Brain microvascular endothelial cell (primary cell): Measurements from ENCODE around the gene FGF22.

Experiments used
- DNase-seq: peaks from one replicate; pipeline ENCODE4 v3.0.0-alpha.2; 2020
- H3K27ac ChIP-seq: fragments of 250-450 bp; sonication (Bioruptor Pico); 2 replicates; pipeline ENCODE4 v1.5.1; 2020; ENCODE audit warnings: mild to moderate bottlenecking, moderate library complexity
- H3K27me3 ChIP-seq: fragments of 250-450 bp; sonication (Bioruptor Pico); replicated peaks from 2 replicates; pipeline ENCODE4 v1.5.1; 2020; ENCODE audit warnings: mild to moderate bottlenecking
- H3K36me3 ChIP-seq: fragments of 250-450 bp; sonication (Bioruptor Pico); replicated peaks from 2 replicates; pipeline ENCODE4 v1.5.1; 2020; ENCODE audit warnings: mild to moderate bottlenecking
- H3K4me3 ChIP-seq: 2 replicates; pipeline ENCODE4 v1.5.1; 2011; ENCODE audit warnings: low read depth, mild to moderate bottlenecking, control low read depth, low read length, moderate library complexity
- CTCF ChIP-seq: IDR thresholded peaks from 2 replicates; pipeline ENCODE4 v1.5.1; 2011; ENCODE audit warnings: low read depth, mild to moderate bottlenecking, moderate library complexity, low read length, control low read depth, inconsistent platforms; ENCODE audit errors: missing control alignments
- in situ Hi-C: cut with HindIII; loops from 2 replicates; pipeline ENCODE4 v1.10.0; 2017; ENCODE audit warnings: low sequenced_read_pairs, low pct_ligation_motif_present

FGF22 gene

GRCh38 chr19:639253-640160, at the start of gene FGF22:
FGF22 (plus strand) TSS chr19:639879; CDS start chr19:639926, 47 bp downstream.
- Histone ChIP-seq H3K27ac (no peak within 1 kb of the TSS), H3K4me3 (peak within 1 kb of the TSS; percentile 48), H3K36me3 (peaks cover 1% of the 10 kb centered on the region), H3K27me3 (no peaks in the 10 kb centered on the region)
- in situ Hi-C loops, result no loop called here
- DNase-seq, result peak; percentile 80
- no peak for TF ChIP-seq CTCF

- in situ Hi-C loops, result no loop called here
- H3K36me3 ChIP-seq, result no peaks in the 10 kb centered on the region
- TF ChIP-seq CTCF, result no peak
- H3K4me3 ChIP-seq, result peak overlapping the region; percentile 20
- DNase-seq, result no peak
- H3K27me3 ChIP-seq, result no peaks in the 10 kb centered on the region
- H3K27ac ChIP-seq, result no peak overlapping the region
Observed at GRCh38 chr19:590396-590745, 49.3 kb upstream of the FGF22 start.

- Histone ChIP-seq H3K36me3 (no peaks in the 10 kb centered on the region), H3K27me3 (no peaks in the 10 kb centered on the region), H3K4me3 (no peak overlapping the region), H3K27ac (no peak overlapping the region)
- no peak for DNase-seq
- TF ChIP-seq CTCF, result no peak
- in situ Hi-C loops, result no loop called here
Observed at GRCh38 chr19:590750-591098, 49.0 kb upstream of the FGF22 start.

GRCh38 chr19:591099-591958, 48.4 kb upstream of the FGF22 start:
- Histone ChIP-seq H3K27me3 (no peaks in the 10 kb centered on the region), H3K4me3 (peak overlapping the region; percentile 3), H3K27ac (no peak overlapping the region), H3K36me3 (no peaks in the 10 kb centered on the region)
- TF ChIP-seq CTCF, result no peak
- in situ Hi-C loops, result no loop called here
- DNase-seq, result no peak

- no peak for TF ChIP-seq CTCF
- H3K4me3 ChIP-seq, result no peak overlapping the region
- H3K27me3 ChIP-seq, result no peaks in the 10 kb centered on the region
- H3K36me3 ChIP-seq, result no peaks in the 10 kb centered on the region
- no peak for DNase-seq
- in situ Hi-C loops, result no loop called here
- H3K27ac ChIP-seq, result no peak overlapping the region
Observed at GRCh38 chr19:592101-592500, 47.6 kb upstream of the FGF22 start.
